Neural cell (in vitro differentiated cells): Measurements from ENCODE around the gene KCTD15. TPM values are rescaled to one million over a fixed set of nuclear protein-coding genes. Genes with fewer than 3 reads are reported as not detected.

Source experiments
- H2AFZ ChIP-seq: fragments of 200-600, 300-800 bp; sonication (generic), shearing (Covaris generic); 2 replicates; pipeline ENCODE4 v1.6.0; 2014; ENCODE audit warnings: low read depth, mild to moderate bottlenecking, antibody characterized with exemption, low read length, moderate library complexity
- H3F3A ChIP-seq: fragments of 200-600 bp; shearing (Covaris generic); 2 replicates; pipeline ENCODE4 v1.6.1; 2016; ENCODE audit warnings: mild to moderate bottlenecking, moderate library complexity, mixed read lengths, antibody characterized with exemption, low read length; ENCODE audit not compliant: insufficient read depth, poor library complexity, severe bottlenecking
- H3K27ac ChIP-seq: fragments of 200-600, 300-800 bp; sonication (generic), shearing (Covaris generic); 2 replicates; pipeline ENCODE4 v1.5.1; 2014; ENCODE audit warnings: mild to moderate bottlenecking, low read length, moderate library complexity
- H3K27me3 ChIP-seq: fragments of 300-800, 200-600 bp; sonication (generic), shearing (Covaris generic); 2 replicates; pipeline ENCODE4 v1.6.0; 2014; ENCODE audit warnings: mild to moderate bottlenecking, low read depth, low read length, moderate library complexity; ENCODE audit not compliant: insufficient read depth
- H3K36me3 ChIP-seq: fragments of 300-800, 200-600 bp; sonication (generic), shearing (Covaris generic); 2 replicates; pipeline ENCODE4 v1.5.1; 2014; ENCODE audit warnings: mild to moderate bottlenecking, antibody characterized with exemption, low read length, moderate library complexity; ENCODE audit not compliant: insufficient read depth
- H3K4me2 ChIP-seq: fragments of 300-800, 200-600 bp; sonication (generic), shearing (Covaris generic); 2 replicates; pipeline ENCODE4 v1.6.0; 2014; ENCODE audit warnings: mild to moderate bottlenecking, low read length
- H3K4me3 ChIP-seq: fragments of 300-800, 200-600 bp; sonication (generic), shearing (Covaris generic); 2 replicates; pipeline ENCODE4 v1.5.1; 2014; ENCODE audit warnings: mild to moderate bottlenecking, low read length, moderate library complexity
- H3K79me2 ChIP-seq: fragments of 200-600 bp; shearing (Covaris generic); replicated peaks from 2 replicates; pipeline ENCODE4 v1.6.0; 2014; ENCODE audit warnings: mild to moderate bottlenecking, low read length, moderate library complexity; ENCODE audit not compliant: insufficient read depth
- H3K9ac ChIP-seq: fragments of 300-800, 200-600 bp; sonication (generic), shearing (Covaris generic); 2 replicates; pipeline ENCODE4 v1.6.1; 2016; ENCODE audit warnings: mild to moderate bottlenecking, low read length, mixed read lengths
- H3K9me2 ChIP-seq: fragments of 200-600 bp; shearing (Covaris generic); 2 replicates; pipeline ENCODE4 v1.6.1; 2016; ENCODE audit warnings: mild to moderate bottlenecking, low read length, mixed read lengths; ENCODE audit not compliant: insufficient read depth
- H3K9me3 ChIP-seq: fragments of 200-600, 300-800 bp; sonication (generic), shearing (Covaris generic); 2 replicates; pipeline ENCODE4 v1.6.1; 2016; ENCODE audit warnings: mild to moderate bottlenecking, mixed run types, low read length, moderate library complexity, mixed read lengths
- H4K20me1 ChIP-seq: fragments of 200-600 bp; shearing (Covaris generic); 2 replicates; pipeline ENCODE4 v1.6.1; 2016; ENCODE audit warnings: mild to moderate bottlenecking, mixed run types; ENCODE audit not compliant: insufficient read depth
- EP300 ChIP-seq: fragments of 450-650 bp; conservative IDR thresholded peaks from 2 replicates; pipeline ENCODE4 v1.6.1; 2014; ENCODE audit warnings: antibody characterized with exemption, mild to moderate bottlenecking, moderate library complexity; ENCODE audit not compliant: poor library complexity, severe bottlenecking
- EZH2 ChIP-seq: fragments of 200-600, 300-800 bp; shearing (Covaris generic), sonication (generic); IDR thresholded peaks from 2 replicates; pipeline ENCODE4 v1.6.1; 2014; ENCODE audit warnings: antibody characterized with exemption, low read length, borderline replicate concordance, mild to moderate bottlenecking; ENCODE audit not compliant: insufficient read depth, poor library complexity, severe bottlenecking
- MXI1 ChIP-seq: fragments of 450-650 bp; conservative IDR thresholded peaks from 2 replicates; pipeline ENCODE4 v1.6.1; 2014; ENCODE audit warnings: antibody characterized with exemption, mild to moderate bottlenecking; ENCODE audit not compliant: poor library complexity, severe bottlenecking
- POLR2AphosphoS5 ChIP-seq: IDR thresholded peaks from 2 replicates; pipeline ENCODE4 v1.6.1; 2012
- RAD21 ChIP-seq: fragments of 450-650 bp; conservative IDR thresholded peaks from 2 replicates; pipeline ENCODE4 v1.6.1; 2014; ENCODE audit warnings: antibody characterized with exemption, mild to moderate bottlenecking, moderate library complexity
- REST ChIP-seq: IDR thresholded peaks from 2 replicates; pipeline ENCODE4 v1.6.1; 2012; ENCODE audit warnings: borderline replicate concordance
- SMC3 ChIP-seq: fragments of 450-650 bp; conservative IDR thresholded peaks from 2 replicates; pipeline ENCODE4 v1.6.1; 2014; ENCODE audit warnings: antibody characterized with exemption, mild to moderate bottlenecking, moderate library complexity; ENCODE audit not compliant: poor library complexity
- TAF1 ChIP-seq: IDR thresholded peaks from 2 replicates; pipeline ENCODE4 v1.6.1; 2012; ENCODE audit warnings: low read depth
- polyA plus RNA-seq: library from polyadenylated mRNA; depleted of rRNA; stranded (reverse); fragments of >200 nt; gene quantifications from 2 replicates; pipeline ENCODE4 v1.2.3, GENCODE V29; 2014
- TF ChIP-seq, protein P1 (sequence below): fragments of 450-650 bp; IDR thresholded peaks from 2 replicates; pipeline ENCODE4 v1.5.1; 2014; ENCODE audit warnings: antibody characterized with exemption, mild to moderate bottlenecking, moderate library complexity; ENCODE audit not compliant: poor library complexity, severe bottlenecking

The KCTD15 gene
- polyA plus RNA-seq, 1 donor from 2014 or later, result 67.9 TPM

- H3K36me3 ChIP-seq, result no peaks in the 10 kb centered on the region
- H3K79me2 ChIP-seq, result no peaks in the 10 kb centered on the region
- H4K20me1 ChIP-seq, result no peaks in the 10 kb centered on the region
- no peak overlapping the region for H3K27ac ChIP-seq
- H3K9me2 ChIP-seq, result no peaks in the 10 kb centered on the region
- H3F3A ChIP-seq, result no peaks in the 10 kb centered on the region
- H3K4me3 ChIP-seq, result no peak overlapping the region
- H2AFZ ChIP-seq, result no peak overlapping the region
- no peak overlapping the region for H3K4me2 ChIP-seq
- no peak overlapping the region for H3K9ac ChIP-seq
- TF ChIP-seq REST (no peak), RAD21 (no peak), SMC3 (no peak), POLR2AphosphoS5 (no peak), TAF1 (no peak), EP300 (no peak), MXI1 (no peak), EZH2 (no peak)
- TF ChIP-seq, protein P1, sequence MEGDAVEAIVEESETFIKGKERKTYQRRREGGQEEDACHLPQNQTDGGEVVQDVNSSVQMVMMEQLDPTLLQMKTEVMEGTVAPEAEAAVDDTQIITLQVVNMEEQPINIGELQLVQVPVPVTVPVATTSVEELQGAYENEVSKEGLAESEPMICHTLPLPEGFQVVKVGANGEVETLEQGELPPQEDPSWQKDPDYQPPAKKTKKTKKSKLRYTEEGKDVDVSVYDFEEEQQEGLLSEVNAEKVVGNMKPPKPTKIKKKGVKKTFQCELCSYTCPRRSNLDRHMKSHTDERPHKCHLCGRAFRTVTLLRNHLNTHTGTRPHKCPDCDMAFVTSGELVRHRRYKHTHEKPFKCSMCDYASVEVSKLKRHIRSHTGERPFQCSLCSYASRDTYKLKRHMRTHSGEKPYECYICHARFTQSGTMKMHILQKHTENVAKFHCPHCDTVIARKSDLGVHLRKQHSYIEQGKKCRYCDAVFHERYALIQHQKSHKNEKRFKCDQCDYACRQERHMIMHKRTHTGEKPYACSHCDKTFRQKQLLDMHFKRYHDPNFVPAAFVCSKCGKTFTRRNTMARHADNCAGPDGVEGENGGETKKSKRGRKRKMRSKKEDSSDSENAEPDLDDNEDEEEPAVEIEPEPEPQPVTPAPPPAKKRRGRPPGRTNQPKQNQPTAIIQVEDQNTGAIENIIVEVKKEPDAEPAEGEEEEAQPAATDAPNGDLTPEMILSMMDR, result no peak
- H3K9me3 ChIP-seq, result no peaks in the 10 kb centered on the region
- no peaks in the 10 kb centered on the region for H3K27me3 ChIP-seq
Measured at GRCh38 chr19:33774751-33775150, 21.9 kb upstream of the KCTD15 start.

DNA sequence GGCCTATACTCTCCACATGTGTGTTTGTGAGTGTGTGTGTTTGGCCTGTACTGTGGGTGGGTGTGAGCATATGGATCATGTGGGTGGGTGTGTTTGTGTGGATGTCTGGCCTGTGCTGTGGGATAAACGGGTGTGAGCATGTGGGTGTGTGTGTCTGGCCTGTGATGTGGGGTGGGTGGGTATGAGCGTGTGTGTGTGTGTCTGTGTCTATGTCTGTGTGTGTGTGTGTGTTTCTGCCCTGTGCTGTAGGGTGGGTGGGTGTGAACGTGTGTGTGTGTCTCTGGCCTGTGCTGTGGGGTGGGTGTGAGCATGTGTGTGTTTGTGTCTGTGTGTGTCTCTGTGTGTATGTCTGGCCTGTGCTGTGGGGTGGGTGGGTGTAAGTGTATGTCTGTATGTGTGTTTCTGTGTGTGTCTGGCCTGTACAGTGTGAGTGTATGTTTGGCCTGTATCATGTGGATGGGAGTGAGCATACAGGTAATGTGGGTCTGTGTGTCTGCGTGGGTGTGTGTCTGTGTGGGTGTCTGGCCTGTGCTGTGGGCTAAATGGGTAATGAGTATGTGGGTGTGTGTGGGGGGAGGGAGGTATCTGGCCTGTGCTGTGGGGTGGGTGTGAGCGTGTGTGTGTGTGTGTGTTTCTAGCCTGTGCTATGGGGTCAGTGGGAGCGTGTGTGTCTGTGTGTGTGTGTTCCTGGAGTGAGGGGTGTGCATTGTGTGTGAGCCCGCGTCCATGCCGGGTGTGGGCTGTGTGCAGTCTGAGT, 20.8 kb upstream of the KCTD15 start:
- Histone ChIP-seq H3K4me3 (no peak overlapping the region), H3K9me3 (no peaks in the 10 kb centered on the region), H3K79me2 (no peaks in the 10 kb centered on the region), H3K9me2 (no peaks in the 10 kb centered on the region), H3K27ac (no peak overlapping the region), H3K27me3 (no peaks in the 10 kb centered on the region), H2AFZ (no peak overlapping the region), H4K20me1 (no peaks in the 10 kb centered on the region), H3K36me3 (no peaks in the 10 kb centered on the region), H3K9ac (no peak overlapping the region), H3K4me2 (no peak overlapping the region), H3F3A (no peaks in the 10 kb centered on the region)
- TF ChIP-seq EP300, result no peak
- no peak for TF ChIP-seq POLR2AphosphoS5
- TF ChIP-seq TAF1, result no peak
- TF ChIP-seq, protein P1, result no peak
- TF ChIP-seq MXI1, result no peak
- no peak for TF ChIP-seq RAD21
- TF ChIP-seq REST, result no peak
- TF ChIP-seq SMC3, result no peak
- TF ChIP-seq EZH2, result no peak
